PC-3 (cell line): ENCODE results near the gene SLC8A3.

Experiments
- EZH2 ChIP-seq: fragments of 300-600 bp; sonication (generic); IDR thresholded peaks from one replicate; pipeline ENCODE4 v1.6.1; 2017; ENCODE audit warnings: antibody characterized with exemption, mild to moderate bottlenecking, low read length; ENCODE audit not compliant: unreplicated experiment
- TF ChIP-seq, protein P1 (sequence below): fragments of 300-600 bp; sonication (generic); conservative IDR thresholded peaks from 2 replicates; pipeline ENCODE4 v1.5.1; 2017; ENCODE audit warnings: antibody characterized with exemption, low read depth, mild to moderate bottlenecking, low read length

DNA sequence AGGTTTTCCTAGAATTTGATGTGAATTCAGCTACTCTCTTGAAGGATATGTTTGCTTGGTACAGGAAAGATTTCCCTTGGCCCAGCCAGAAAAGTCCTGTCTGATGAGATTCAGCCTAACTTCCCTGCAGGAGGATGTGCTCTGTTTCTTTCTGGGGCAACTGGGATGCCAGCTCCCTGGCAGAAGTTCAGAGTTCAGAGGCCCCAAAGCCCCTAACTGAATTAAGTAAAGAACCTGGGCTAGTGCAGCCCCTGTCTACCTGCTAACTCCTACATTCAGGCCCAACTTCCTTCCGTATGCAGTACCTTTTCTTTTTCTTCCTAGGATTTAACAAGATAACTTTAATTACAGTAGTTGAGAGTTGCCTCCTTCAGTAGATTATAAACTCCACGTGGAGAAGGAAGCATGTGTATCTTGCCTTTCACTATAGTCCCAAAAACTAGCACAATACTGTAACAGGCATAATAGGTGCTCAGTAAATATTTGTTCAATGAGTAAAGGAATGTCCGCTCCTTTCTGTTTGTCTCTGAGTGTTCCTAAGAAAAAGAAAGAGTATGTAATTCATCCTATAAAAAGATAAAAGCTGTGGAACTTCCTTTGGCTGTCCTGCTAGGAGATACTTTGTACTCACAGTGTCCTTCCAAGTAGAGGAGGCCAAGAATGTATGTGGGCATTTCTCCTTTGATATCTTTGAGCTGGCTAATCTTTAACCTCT lies 141.0 kb downstream of the SLC8A3 start:
- TF ChIP-seq, protein P1, sequence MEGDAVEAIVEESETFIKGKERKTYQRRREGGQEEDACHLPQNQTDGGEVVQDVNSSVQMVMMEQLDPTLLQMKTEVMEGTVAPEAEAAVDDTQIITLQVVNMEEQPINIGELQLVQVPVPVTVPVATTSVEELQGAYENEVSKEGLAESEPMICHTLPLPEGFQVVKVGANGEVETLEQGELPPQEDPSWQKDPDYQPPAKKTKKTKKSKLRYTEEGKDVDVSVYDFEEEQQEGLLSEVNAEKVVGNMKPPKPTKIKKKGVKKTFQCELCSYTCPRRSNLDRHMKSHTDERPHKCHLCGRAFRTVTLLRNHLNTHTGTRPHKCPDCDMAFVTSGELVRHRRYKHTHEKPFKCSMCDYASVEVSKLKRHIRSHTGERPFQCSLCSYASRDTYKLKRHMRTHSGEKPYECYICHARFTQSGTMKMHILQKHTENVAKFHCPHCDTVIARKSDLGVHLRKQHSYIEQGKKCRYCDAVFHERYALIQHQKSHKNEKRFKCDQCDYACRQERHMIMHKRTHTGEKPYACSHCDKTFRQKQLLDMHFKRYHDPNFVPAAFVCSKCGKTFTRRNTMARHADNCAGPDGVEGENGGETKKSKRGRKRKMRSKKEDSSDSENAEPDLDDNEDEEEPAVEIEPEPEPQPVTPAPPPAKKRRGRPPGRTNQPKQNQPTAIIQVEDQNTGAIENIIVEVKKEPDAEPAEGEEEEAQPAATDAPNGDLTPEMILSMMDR = no peak
- TF ChIP-seq EZH2 = no peak
